Measurements from ENCODE around the gene MPHOSPH8. TPM values are rescaled to one million over a fixed set of nuclear protein-coding genes. Genes with fewer than 3 reads are reported as not detected.

MPHOSPH8 gene
- total and polyA plus RNA-seq, 4 donors, result 8.4 to 14.2 (median 12.3) TPM

DNA sequence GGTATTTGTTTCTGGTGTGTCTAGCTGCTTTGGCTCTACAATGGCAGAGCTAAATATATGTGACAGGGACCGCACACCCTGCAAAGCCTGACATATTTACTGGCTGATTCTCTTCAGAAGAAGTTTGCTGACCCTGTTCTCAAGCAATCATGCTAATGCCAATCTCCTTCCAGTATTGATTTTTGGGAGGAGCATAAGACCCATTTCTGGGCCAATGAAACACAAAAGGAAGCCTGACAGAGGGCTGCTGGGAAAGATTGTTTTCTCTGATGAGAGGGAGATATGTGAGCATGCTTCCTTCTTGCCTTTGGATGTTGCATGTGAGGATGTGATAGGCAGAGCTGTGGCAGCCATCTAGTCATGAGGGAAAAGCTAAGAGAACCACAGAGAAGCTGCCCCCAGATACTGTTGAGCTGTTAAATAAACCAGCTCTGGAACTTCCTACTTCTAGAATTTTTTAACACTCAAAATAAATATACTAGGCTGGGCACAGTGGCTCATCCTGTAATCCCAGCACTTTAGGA is 40.7 kb upstream of the MPHOSPH8 start:
- 97% methylated on average over 1 of the region's 1 CpG for WGBS
- Histone ChIP-seq H3K27ac (ENCODE audit: low read depth in 1 of 2, low read length in 2 of 2) (no peak overlapping the region), H3K27me3 (ENCODE audit: control insufficient read depth in 4 of 4, insufficient read depth in 4 of 4, low read length in 3 of 4) (peaks cover 0 to 3% (median 0%) of the 10 kb centered on the region in 4 donors), H3K36me3 (ENCODE audit: control insufficient read depth in 4 of 4, insufficient read depth in 3 of 4, low read depth in 1 of 4, low read length in 3 of 4) (no peaks in the 10 kb centered on the region), H3K9me3 (ENCODE audit: control insufficient read depth in 4 of 4, low read length in 3 of 4) (no peaks in the 10 kb centered on the region), H3K4me3 (ENCODE audit: low read depth in 1 of 3, low read length in 3 of 3) (no peak overlapping the region), H3K4me1 (ENCODE audit: control insufficient read depth in 4 of 4, insufficient read depth in 4 of 4, low read length in 3 of 4) (no peaks in the 10 kb centered on the region), H3K9ac (ENCODE audit: low read depth in 1 of 2, low read length in 2 of 2) (no peak overlapping the region)
- no peak for DNase-seq (ENCODE audit: low spot score)
- TF ChIP-seq FOXA2 (IDR thresholded peaks at IDR 0.05), result no peak
- TF ChIP-seq GABPA (IDR thresholded peaks at IDR 0.05 in 1 of 2, conservative IDR thresholded peaks at IDR 0.05 in 1 of 2), result no peak
- TF ChIP-seq, protein P1, sequence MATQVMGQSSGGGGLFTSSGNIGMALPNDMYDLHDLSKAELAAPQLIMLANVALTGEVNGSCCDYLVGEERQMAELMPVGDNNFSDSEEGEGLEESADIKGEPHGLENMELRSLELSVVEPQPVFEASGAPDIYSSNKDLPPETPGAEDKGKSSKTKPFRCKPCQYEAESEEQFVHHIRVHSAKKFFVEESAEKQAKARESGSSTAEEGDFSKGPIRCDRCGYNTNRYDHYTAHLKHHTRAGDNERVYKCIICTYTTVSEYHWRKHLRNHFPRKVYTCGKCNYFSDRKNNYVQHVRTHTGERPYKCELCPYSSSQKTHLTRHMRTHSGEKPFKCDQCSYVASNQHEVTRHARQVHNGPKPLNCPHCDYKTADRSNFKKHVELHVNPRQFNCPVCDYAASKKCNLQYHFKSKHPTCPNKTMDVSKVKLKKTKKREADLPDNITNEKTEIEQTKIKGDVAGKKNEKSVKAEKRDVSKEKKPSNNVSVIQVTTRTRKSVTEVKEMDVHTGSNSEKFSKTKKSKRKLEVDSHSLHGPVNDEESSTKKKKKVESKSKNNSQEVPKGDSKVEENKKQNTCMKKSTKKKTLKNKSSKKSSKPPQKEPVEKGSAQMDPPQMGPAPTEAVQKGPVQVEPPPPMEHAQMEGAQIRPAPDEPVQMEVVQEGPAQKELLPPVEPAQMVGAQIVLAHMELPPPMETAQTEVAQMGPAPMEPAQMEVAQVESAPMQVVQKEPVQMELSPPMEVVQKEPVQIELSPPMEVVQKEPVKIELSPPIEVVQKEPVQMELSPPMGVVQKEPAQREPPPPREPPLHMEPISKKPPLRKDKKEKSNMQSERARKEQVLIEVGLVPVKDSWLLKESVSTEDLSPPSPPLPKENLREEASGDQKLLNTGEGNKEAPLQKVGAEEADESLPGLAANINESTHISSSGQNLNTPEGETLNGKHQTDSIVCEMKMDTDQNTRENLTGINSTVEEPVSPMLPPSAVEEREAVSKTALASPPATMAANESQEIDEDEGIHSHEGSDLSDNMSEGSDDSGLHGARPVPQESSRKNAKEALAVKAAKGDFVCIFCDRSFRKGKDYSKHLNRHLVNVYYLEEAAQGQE (IDR thresholded peaks at IDR 0.05), result no peak
- TF ChIP-seq TAF1 (conservative IDR thresholded peaks at IDR 0.05), result no peak
- TF ChIP-seq NR2F2 (IDR thresholded peaks at IDR 0.05), result no peak
- no peak for TF ChIP-seq FOXA1 (IDR thresholded peaks at IDR 0.05)
- TF ChIP-seq RXRA (IDR thresholded peaks at IDR 0.05), result no peak
- TF ChIP-seq, protein P2, sequence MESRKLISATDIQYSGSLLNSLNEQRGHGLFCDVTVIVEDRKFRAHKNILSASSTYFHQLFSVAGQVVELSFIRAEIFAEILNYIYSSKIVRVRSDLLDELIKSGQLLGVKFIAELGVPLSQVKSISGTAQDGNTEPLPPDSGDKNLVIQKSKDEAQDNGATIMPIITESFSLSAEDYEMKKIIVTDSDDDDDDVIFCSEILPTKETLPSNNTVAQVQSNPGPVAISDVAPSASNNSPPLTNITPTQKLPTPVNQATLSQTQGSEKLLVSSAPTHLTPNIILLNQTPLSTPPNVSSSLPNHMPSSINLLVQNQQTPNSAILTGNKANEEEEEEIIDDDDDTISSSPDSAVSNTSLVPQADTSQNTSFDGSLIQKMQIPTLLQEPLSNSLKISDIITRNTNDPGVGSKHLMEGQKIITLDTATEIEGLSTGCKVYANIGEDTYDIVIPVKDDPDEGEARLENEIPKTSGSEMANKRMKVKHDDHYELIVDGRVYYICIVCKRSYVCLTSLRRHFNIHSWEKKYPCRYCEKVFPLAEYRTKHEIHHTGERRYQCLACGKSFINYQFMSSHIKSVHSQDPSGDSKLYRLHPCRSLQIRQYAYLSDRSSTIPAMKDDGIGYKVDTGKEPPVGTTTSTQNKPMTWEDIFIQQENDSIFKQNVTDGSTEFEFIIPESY (IDR thresholded peaks at IDR 0.05), result no peak
- TF ChIP-seq, protein P3, sequence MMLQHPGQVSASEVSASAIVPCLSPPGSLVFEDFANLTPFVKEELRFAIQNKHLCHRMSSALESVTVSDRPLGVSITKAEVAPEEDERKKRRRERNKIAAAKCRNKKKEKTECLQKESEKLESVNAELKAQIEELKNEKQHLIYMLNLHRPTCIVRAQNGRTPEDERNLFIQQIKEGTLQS (IDR thresholded peaks at IDR 0.05), result no peak
- TF ChIP-seq JUND (IDR thresholded peaks at IDR 0.05), result no peak
- TF ChIP-seq HNF4G (IDR thresholded peaks at IDR 0.05), result no peak

DNA sequence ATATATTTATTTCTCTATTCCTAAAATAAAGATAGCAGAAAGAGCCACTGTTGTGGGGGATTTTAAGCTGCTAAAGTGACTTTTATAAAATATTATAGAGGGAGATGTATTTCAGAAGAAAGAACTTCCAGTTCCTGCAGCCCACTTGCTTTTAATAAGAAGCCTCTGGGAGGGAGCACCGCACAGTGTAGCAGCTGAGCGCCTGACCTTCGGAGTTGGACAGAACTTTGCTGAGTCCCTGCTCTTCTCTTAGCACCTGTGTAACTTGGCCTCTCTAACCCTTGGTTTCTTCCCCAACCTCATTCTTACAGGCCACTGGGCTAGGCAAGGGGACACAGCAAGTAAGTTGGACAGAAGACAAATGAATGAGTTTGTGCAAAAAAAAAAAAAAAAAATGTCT is 37.4 kb upstream of the MPHOSPH8 start:
- Histone ChIP-seq H3K4me1 (ENCODE audit: control insufficient read depth in 4 of 4, insufficient read depth in 4 of 4, low read length in 3 of 4) (no peaks in the 10 kb centered on the region), H3K9ac (ENCODE audit: low read depth in 1 of 2, low read length in 2 of 2) (no peak overlapping the region), H3K36me3 (ENCODE audit: control insufficient read depth in 4 of 4, insufficient read depth in 3 of 4, low read depth in 1 of 4, low read length in 3 of 4) (no peaks in the 10 kb centered on the region), H3K27me3 (ENCODE audit: control insufficient read depth in 4 of 4, insufficient read depth in 4 of 4, low read length in 3 of 4) (peaks cover 0 to 3% (median 0%) of the 10 kb centered on the region in 4 donors), H3K9me3 (ENCODE audit: control insufficient read depth in 4 of 4, low read length in 3 of 4) (no peaks in the 10 kb centered on the region), H3K27ac (ENCODE audit: low read depth in 1 of 2, low read length in 2 of 2) (no peak overlapping the region), H3K4me3 (ENCODE audit: low read depth in 1 of 3, low read length in 3 of 3) (no peak overlapping the region)
- no peak for DNase-seq (ENCODE audit: low spot score)
- WGBS, result 92% methylated on average over 3 of the region's 3 CpGs
- no peak for TF ChIP-seq NR2F2 (IDR thresholded peaks at IDR 0.05)
- no peak for TF ChIP-seq RAD21 (IDR thresholded peaks at IDR 0.05)
- no peak for TF ChIP-seq FOXA2 (IDR thresholded peaks at IDR 0.05)
- TF ChIP-seq JUND (IDR thresholded peaks at IDR 0.05), result no peak
- no peak for TF ChIP-seq TAF1 (conservative IDR thresholded peaks at IDR 0.05)
- TF ChIP-seq, protein P1 (IDR thresholded peaks at IDR 0.05), result no peak
- no peak for TF ChIP-seq FOXA1 (IDR thresholded peaks at IDR 0.05)
- TF ChIP-seq, protein P2 (IDR thresholded peaks at IDR 0.05), result no peak
- no peak for TF ChIP-seq GABPA (IDR thresholded peaks at IDR 0.05 in 1 of 2, conservative IDR thresholded peaks at IDR 0.05 in 1 of 2)
- TF ChIP-seq HNF4G (IDR thresholded peaks at IDR 0.05), result no peak
- no peak for TF ChIP-seq EGR1 (IDR thresholded peaks at IDR 0.05; ENCODE audit: low read depth in 2 of 2)
- no peak for TF ChIP-seq HNF4A (conservative IDR thresholded peaks at IDR 0.05)
- TF ChIP-seq, protein P4, sequence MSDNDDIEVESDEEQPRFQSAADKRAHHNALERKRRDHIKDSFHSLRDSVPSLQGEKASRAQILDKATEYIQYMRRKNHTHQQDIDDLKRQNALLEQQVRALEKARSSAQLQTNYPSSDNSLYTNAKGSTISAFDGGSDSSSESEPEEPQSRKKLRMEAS (IDR thresholded peaks at IDR 0.05), result no peak
- TF ChIP-seq SP1 (IDR thresholded peaks at IDR 0.05), result no peak
- TF ChIP-seq, protein P5, sequence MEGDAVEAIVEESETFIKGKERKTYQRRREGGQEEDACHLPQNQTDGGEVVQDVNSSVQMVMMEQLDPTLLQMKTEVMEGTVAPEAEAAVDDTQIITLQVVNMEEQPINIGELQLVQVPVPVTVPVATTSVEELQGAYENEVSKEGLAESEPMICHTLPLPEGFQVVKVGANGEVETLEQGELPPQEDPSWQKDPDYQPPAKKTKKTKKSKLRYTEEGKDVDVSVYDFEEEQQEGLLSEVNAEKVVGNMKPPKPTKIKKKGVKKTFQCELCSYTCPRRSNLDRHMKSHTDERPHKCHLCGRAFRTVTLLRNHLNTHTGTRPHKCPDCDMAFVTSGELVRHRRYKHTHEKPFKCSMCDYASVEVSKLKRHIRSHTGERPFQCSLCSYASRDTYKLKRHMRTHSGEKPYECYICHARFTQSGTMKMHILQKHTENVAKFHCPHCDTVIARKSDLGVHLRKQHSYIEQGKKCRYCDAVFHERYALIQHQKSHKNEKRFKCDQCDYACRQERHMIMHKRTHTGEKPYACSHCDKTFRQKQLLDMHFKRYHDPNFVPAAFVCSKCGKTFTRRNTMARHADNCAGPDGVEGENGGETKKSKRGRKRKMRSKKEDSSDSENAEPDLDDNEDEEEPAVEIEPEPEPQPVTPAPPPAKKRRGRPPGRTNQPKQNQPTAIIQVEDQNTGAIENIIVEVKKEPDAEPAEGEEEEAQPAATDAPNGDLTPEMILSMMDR (IDR thresholded peaks at IDR 0.05; ENCODE audit: low read depth, low read length, missing input control), result no peak
- no peak for TF ChIP-seq YY1 (IDR thresholded peaks at IDR 0.05)

All from liver (tissue), 9 donors.